Ishikawa (cell line): ENCODE measurements around the gene KCTD11.

ENCODE experiments used
- CEBPB ChIP-seq: IDR thresholded peaks from 2 replicates; pipeline ENCODE4 v1.6.1; 2012
- CREB1 ChIP-seq: IDR thresholded peaks from 2 replicates; pipeline ENCODE4 v1.6.1; 2012; ENCODE audit warnings: low read depth
- EGR1 ChIP-seq: IDR thresholded peaks from 2 replicates; pipeline ENCODE4 v1.6.1; 2012
- EP300 ChIP-seq: IDR thresholded peaks from 2 replicates; pipeline ENCODE4 v1.6.1; 2012; ENCODE audit warnings: borderline replicate concordance
- FOXM1 ChIP-seq: IDR thresholded peaks from 2 replicates; pipeline ENCODE4 v1.6.1; 2012; ENCODE audit warnings: low read depth, borderline replicate concordance
- MAX ChIP-seq: IDR thresholded peaks from 2 replicates; pipeline ENCODE4 v1.6.1; 2012
- NFIC ChIP-seq: IDR thresholded peaks from 2 replicates; pipeline ENCODE4 v1.6.1; 2012
- RAD21 ChIP-seq: IDR thresholded peaks from 2 replicates; pipeline ENCODE4 v1.6.1; 2012; ENCODE audit warnings: low read depth
- TAF1 ChIP-seq: IDR thresholded peaks from 2 replicates; pipeline ENCODE4 v1.6.1; 2012; ENCODE audit warnings: low read depth, mild to moderate bottlenecking
- TCF12 ChIP-seq: IDR thresholded peaks from 2 replicates; pipeline ENCODE4 v1.6.1; 2012; ENCODE audit warnings: low read depth
- TEAD4 ChIP-seq: IDR thresholded peaks from 2 replicates; pipeline ENCODE4 v1.6.1; 2012
- USF1 ChIP-seq: IDR thresholded peaks from 2 replicates; pipeline ENCODE4 v1.6.1; 2012
- YY1 ChIP-seq: IDR thresholded peaks from 2 replicates; pipeline ENCODE4 v1.6.1; 2012; ENCODE audit warnings: low read depth
- ZBTB7A ChIP-seq: IDR thresholded peaks from 2 replicates; pipeline ENCODE4 v1.6.1; 2012; ENCODE audit warnings: low read depth
- TF ChIP-seq, protein P1 (sequence below): IDR thresholded peaks from 2 replicates; pipeline ENCODE4 v1.6.1; 2012; ENCODE audit warnings: low read depth, mild to moderate bottlenecking

KCTD11 gene

GRCh38 chr17:7332111-7332510, 19.9 kb upstream of the KCTD11 start:
- TF ChIP-seq TAF1 (no peak), EGR1 (no peak), CREB1 (no peak), EP300 (no peak), YY1 (no peak), MAX (no peak), RAD21 (no peak)

GRCh38 chr17:7334938-7335538, 16.9 kb upstream of the KCTD11 start:
- TF ChIP-seq TCF12 (no peak), EP300 (no peak), TEAD4 (no peak), TAF1 (no peak)

DNA sequence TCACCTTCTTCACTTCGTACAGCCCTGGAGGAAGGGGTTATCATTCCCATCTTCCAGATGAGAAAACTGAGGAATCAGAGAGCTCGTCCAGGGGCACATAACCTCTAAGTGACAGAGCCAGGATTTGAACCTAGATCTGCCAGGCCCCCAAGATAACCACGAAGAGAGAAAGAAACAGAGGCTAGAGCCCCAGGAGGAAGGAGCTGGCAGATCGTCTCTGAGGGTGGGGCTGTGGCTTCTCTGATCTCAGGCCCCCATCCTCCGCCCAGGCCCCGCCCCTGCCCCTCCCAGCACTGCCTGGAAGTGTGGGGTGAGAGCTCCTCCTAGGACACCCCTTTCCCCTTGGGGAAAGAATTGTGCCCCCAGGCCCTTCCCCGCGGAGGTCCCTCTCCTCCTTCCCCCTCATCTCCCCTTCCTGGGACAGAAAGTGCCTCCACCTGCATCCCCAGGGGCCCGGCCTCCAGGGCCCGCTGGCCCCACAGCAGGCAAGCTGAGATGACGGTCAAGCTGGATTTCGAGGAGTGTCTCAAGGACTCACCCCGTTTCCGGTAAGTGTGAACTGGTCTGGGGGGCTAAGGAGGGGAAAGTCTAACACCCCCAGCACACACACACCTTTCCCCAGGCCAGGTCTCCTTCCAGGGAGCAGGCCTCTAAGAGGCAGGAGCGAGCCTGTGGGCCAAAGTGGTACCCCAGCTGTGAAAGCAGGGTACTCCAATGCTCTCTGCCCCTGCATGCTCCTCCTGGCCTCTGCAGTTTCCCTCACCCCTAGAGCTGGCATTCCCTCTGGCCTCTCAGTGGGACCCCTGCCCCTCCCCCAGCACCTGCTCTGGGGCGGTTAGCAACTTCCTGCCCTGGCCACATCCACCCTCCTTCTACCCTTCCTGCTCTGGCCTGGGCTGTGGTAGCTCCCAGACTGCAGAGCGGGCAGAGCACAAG, 15.5 kb upstream of the KCTD11 start, which contains the start of gene ACAP1:
Gene ACAP1 (plus strand): TSS at position 290 of the 936 bp plus-strand sequence. CDS start 206 bp downstream, at position 496.
- TF ChIP-seq EGR1: no peak

- no peak for TF ChIP-seq YY1
- no peak for TF ChIP-seq FOXM1
- TF ChIP-seq ZBTB7A: no peak
- TF ChIP-seq, protein P1, sequence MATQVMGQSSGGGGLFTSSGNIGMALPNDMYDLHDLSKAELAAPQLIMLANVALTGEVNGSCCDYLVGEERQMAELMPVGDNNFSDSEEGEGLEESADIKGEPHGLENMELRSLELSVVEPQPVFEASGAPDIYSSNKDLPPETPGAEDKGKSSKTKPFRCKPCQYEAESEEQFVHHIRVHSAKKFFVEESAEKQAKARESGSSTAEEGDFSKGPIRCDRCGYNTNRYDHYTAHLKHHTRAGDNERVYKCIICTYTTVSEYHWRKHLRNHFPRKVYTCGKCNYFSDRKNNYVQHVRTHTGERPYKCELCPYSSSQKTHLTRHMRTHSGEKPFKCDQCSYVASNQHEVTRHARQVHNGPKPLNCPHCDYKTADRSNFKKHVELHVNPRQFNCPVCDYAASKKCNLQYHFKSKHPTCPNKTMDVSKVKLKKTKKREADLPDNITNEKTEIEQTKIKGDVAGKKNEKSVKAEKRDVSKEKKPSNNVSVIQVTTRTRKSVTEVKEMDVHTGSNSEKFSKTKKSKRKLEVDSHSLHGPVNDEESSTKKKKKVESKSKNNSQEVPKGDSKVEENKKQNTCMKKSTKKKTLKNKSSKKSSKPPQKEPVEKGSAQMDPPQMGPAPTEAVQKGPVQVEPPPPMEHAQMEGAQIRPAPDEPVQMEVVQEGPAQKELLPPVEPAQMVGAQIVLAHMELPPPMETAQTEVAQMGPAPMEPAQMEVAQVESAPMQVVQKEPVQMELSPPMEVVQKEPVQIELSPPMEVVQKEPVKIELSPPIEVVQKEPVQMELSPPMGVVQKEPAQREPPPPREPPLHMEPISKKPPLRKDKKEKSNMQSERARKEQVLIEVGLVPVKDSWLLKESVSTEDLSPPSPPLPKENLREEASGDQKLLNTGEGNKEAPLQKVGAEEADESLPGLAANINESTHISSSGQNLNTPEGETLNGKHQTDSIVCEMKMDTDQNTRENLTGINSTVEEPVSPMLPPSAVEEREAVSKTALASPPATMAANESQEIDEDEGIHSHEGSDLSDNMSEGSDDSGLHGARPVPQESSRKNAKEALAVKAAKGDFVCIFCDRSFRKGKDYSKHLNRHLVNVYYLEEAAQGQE: no peak
- TF ChIP-seq TEAD4: no peak
- TF ChIP-seq TCF12: no peak
- no peak for TF ChIP-seq EP300
- TF ChIP-seq MAX: no peak
- TF ChIP-seq USF1: no peak
- TF ChIP-seq EGR1: no peak
- no peak for TF ChIP-seq CEBPB
- TF ChIP-seq CREB1: no peak
- TF ChIP-seq TAF1: no peak
Measured at GRCh38 chr17:7340179-7340578, 11.8 kb upstream of the KCTD11 start.

DNA sequence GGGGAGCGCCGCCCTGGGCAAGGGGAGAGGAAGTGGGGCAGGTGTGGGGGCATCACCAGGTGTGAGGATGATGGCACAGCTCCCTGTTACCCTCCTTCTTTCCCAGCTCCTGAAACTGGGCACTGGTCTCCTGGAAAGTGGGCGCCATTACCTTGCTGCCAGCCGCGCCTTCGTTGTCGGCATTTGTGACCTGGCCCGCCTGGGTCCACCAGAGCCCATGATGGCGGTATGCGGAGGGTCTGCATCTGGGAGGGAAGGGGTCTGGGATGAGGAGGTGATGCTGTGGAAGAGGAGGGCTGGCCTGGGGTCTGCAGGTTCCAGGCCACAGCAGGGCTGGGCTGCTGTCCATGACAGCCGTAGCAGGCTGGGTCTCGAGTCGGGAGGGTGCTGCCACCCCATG, 10.1 kb upstream of the KCTD11 start:
- no peak for TF ChIP-seq EGR1

DNA sequence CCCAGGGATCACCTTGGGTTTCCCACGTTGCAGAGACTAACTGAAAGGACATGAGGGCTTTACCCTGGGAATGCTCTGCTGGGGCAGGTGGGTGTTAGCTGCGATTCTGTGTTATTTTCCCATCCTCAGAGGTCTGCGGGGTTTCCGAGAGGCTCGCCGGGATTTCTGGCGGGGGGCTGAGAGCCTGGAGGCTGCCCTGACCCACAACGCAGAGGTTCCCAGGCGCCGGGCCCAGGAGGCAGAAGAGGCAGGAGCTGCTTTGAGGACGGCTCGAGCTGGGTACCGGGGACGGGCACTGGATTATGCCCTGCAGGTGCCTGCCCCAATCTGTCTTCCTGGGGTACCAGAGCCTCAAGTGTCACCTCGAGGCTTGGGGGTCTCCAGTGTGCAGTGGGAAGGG, 8.7 kb upstream of the KCTD11 start:
- no peak for TF ChIP-seq USF1

DNA sequence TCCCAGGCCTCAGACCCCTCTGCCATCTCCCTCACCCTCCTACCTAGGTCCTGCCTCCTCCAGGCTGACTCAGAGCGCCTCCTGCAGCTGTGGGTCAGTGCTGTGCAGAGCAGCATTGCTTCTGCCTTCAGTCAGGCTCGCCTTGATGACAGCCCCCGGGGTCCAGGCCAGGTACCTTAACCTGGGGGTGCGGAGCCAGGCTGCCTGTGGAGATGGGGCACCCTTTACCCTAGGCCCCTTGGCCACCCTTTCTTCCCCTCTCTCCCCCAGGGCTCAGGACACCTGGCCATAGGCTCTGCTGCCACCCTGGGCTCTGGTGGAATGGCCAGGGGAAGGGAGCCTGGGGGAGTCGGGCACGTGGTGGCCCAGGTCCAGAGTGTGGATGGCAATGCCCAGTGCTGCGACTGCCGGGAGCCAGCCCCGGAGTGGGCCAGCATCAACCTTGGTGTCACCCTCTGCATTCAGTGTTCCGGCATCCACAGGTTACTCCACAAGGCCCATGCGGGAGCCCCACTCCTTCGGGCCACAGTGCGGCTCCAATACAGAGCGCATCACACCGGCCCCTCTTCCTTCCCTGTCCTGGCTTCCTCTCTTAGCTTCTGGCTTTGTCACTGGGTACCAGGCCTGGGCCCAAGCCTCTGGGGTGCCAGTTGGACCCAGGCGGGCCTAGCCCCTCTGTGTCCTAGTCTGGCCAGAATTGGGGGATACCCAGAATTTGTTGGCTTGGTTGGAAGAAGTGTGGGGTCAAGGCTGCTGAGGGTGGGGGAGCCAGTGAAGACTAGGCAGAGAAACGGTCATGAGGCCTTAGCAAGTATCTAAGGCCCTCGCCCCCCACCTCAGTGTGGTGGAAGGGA, 5.0 kb upstream of the KCTD11 start:
- TF ChIP-seq MAX (no peak), TAF1 (no peak), TCF12 (no peak), USF1 (no peak), CEBPB (no peak), ZBTB7A (no peak), YY1 (no peak), FOXM1 (no peak), NFIC (no peak), RAD21 (no peak), CREB1 (no peak), EGR1 (no peak), TEAD4 (no peak), EP300 (no peak)
